Ovary (tissue), 9 donors: ENCODE measurements around the gene C6. TPM values are rescaled to one million over a fixed set of nuclear protein-coding genes. Genes with fewer than 3 reads are reported as not detected.
"Not testable (repeated sequence)": the region's sequence is repeated elsewhere in the genome, so short reads cannot be mapped to it uniquely, and the experiment has no call there.

Experiments used
- DNase-seq, 5 donors: peaks; one replicate each; pipeline ENCODE4 v3.0.0-alpha.2; 2019 to 2020
- H3K27ac ChIP-seq, 2 donors: fragments of 200-600 bp; one replicate each; pipeline versions ENCODE4 v1.5.1 to v1.8.0; 2019 to 2022
- H3K27me3 ChIP-seq: fragments of 200-600 bp; one replicate; pipeline ENCODE4 v1.8.0; 2022
- H3K36me3 ChIP-seq: fragments of 200-600 bp; sonication (generic); one replicate; pipeline ENCODE4 v1.5.1; 2019
- H3K4me1 ChIP-seq: one replicate; pipeline ENCODE4 v1.8.1; 2013; ENCODE audit warnings: mild to moderate bottlenecking, moderate library complexity; ENCODE audit not compliant: insufficient read depth
- H3K4me3 ChIP-seq: fragments of 200-600 bp; sonication (generic); one replicate; pipeline ENCODE4 v1.5.1; 2017
- H3K9me3 ChIP-seq, 2 donors: fragments of 200-600 bp in 1 of 2; sonication (generic) in 1 of 2; one replicate each; pipeline versions ENCODE4 v1.5.1 to v1.8.1; 2013 to 2019; ENCODE audit warnings: mild to moderate bottlenecking in 1 of 2, moderate library complexity in 1 of 2
- CTCF ChIP-seq, 3 donors: fragments of 450-650 bp in 2 of 3; fragments of 200-600 bp in 1 of 3; IDR thresholded peaks; one replicate each; pipeline versions ENCODE4 v1.5.1 to v1.8.0; 2016 to 2022; ENCODE audit warnings: antibody characterized with exemption in 3 of 3, mild to moderate bottlenecking in 1 of 3
- EP300 ChIP-seq: sonication (generic); formaldehyde crosslinking; IDR thresholded peaks from one replicate; pipeline ENCODE4 v1.6.1; 2017; ENCODE audit warnings: antibody characterized with exemption
- POLR2A ChIP-seq: fragments of 450-650 bp; IDR thresholded peaks from one replicate; pipeline ENCODE4 v1.6.1; 2017; ENCODE audit warnings: antibody characterized with exemption, mild to moderate bottlenecking, moderate library complexity
- WGBS, 3 donors: extraction: QIAGEN DNeasy Blood & Tissue Kit in 1 of 3; methylation state at CpG; one replicate each; pipeline versions ENCODE4 v1.1.5 to v1.1.7; 2013 to 2017; 5-methylcytosine and 5-hydroxymethylcytosine counted together
- intact Hi-C, 4 donors: fragments of 100-400 bp; cut with DNase I; formaldehyde crosslinking; loops; one replicate each; pipeline versions ENCODE4 v1.11.0 to v1.15.1; 2022 to 2023
- polyA plus RNA-seq, 2 donors: library from polyadenylated mRNA; stranded (reverse); fragments of 200-250 nt in 1 of 2; fragments of 350-450 nt in 1 of 2; fragmentation: Illumina TruSeq in 1 of 2; extraction: RNeasy Lipid Tissue Mini Kit (QIAGEN cat#74804) in 1 of 2; gene quantifications; one replicate each; pipeline ENCODE4 v1.2.3, GENCODE V29; 2013 to 2014
- total RNA-seq, 7 donors: library from RNA; depleted of rRNA in 2 of 7; stranded (reverse); fragments of >200 nt in 2 of 7; fragmentation: NEBNext Ultra II Directional in 3 of 7; extraction: Animal tissue kit (Norgen Biotek cat#: 25700) in 3 of 7; gene quantifications; one replicate each; pipeline versions ENCODE4 v1.1.0 to v1.2.4, GENCODE V29; 2016 to 2023
- donor health status: DM: no; HTN: no; CAD: no; lungs with moderate emphysema.
- donor health status: DM: no; HTN: no; CAD: no.
- donor health status: Bipolar disorder and iron deficiency.
- donor health status: DM: yes; HTN: yes; CAD: no.
- donor health status: DM: no; HTN: no; CAD: no.
- donor health status: DM: yes; HTN: yes; CAD: no.

Gene C6
- total and polyA plus RNA-seq, 9 donors: 1.6 to 61.9 (median 7.4) TPM

DNA sequence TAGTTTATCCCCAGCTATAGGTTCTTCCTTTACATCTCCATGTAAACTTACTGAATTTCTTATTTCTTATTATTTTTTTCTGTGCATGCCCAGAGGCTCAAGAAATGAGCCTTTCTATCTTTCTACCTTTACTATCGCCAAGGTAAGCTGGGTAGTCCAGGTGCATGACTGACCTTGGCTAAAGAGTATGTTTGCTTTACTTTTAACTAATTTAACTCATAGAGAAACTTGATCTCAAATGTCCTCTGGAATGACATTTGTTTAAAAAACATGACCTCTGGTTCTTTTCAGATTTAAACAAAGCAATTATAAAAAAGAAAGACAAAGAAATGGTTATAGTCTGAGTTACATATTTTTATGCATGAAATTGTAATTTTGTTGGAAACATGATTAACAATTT lies 397 bp downstream of the C6 start:
- WGBS, 3 donors: 96 to 100% (median 98%) methylated on average over 1 of the region's 1 CpG
- TF ChIP-seq EP300 (no peak), POLR2A (no peak), CTCF (IDR thresholded peaks at IDR 0.05) (no peak)
- intact Hi-C loops: no loop called here

GRCh38 chr5:41211417-41211816 lies 1.9 kb downstream of the C6 start:
- DNase-seq: no peak
- no peak overlapping the region for H3K27ac ChIP-seq
- no peaks in the 10 kb centered on the region for H3K36me3 ChIP-seq
- H3K27me3 ChIP-seq: no peaks in the 10 kb centered on the region
- H3K4me1 ChIP-seq: no peaks in the 10 kb centered on the region
- no peaks in the 10 kb centered on the region for H3K9me3 ChIP-seq
- TF ChIP-seq POLR2A (no peak), CTCF (IDR thresholded peaks at IDR 0.05) (no peak), EP300 (no peak)
- WGBS, 3 donors: 94 to 95% (median 94%) methylated on average over 4 of the region's 4 CpGs
- intact Hi-C loops: no loop called here
- H3K4me3 ChIP-seq: no peak overlapping the region

More for the DNA sequence above, 397 bp downstream of the C6 start:
- Histone ChIP-seq H3K27me3 (no peaks in the 10 kb centered on the region), H3K4me3 (no peak overlapping the region), H3K9me3 (no peaks in the 10 kb centered on the region), H3K27ac (no peak overlapping the region), H3K4me1 (no peaks in the 10 kb centered on the region), H3K36me3 (no peaks in the 10 kb centered on the region)
- DNase-seq: no peak

- H3K27ac ChIP-seq, H3K4me3 ChIP-seq, DNase-seq, H3K4me1 ChIP-seq, H3K36me3 ChIP-seq, H3K27me3 ChIP-seq, intact Hi-C loops, H3K9me3 ChIP-seq: not testable (repeated sequence)
- 90 to 95% (median 93%) methylated on average over 8 of the region's 8 CpGs for WGBS, 3 donors
Observed at GRCh38 chr5:41205475-41205874, 7.9 kb downstream of the C6 start.

DNA sequence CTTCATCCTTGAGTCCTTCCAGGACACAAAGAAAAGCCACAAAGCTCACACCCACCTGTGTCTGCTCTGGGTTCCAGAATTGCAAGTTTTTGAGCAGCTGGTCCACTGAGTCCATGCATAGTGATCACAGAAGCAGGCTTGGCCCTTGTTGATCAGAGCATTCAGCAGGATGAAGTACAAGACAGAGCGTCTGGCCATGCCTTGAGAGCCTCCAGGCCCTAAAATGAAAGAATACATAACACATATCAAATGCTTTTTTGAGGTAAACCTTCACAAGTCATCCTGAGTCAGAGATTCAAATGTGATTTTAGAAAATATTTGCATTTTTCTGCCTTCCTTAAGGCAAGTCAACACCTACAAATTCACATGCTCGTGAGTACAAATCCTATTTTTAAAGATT lies 10.3 kb downstream of the C6 start:
- H3K27me3 ChIP-seq: no peaks in the 10 kb centered on the region
- H3K4me1 ChIP-seq: peaks cover 2% of the 10 kb centered on the region
- intact Hi-C loops: no loop called here
- H3K9me3 ChIP-seq: no peaks in the 10 kb centered on the region
- WGBS, 3 donors: 93 to 97% (median 95%) methylated on average over 2 of the region's 2 CpGs
- no peak overlapping the region for H3K27ac ChIP-seq
- no peaks in the 10 kb centered on the region for H3K36me3 ChIP-seq
- H3K4me3 ChIP-seq: no peak overlapping the region
- DNase-seq: no peak
- no peak for TF ChIP-seq EP300
- TF ChIP-seq CTCF (IDR thresholded peaks at IDR 0.05): no peak
- no peak for TF ChIP-seq POLR2A

DNA sequence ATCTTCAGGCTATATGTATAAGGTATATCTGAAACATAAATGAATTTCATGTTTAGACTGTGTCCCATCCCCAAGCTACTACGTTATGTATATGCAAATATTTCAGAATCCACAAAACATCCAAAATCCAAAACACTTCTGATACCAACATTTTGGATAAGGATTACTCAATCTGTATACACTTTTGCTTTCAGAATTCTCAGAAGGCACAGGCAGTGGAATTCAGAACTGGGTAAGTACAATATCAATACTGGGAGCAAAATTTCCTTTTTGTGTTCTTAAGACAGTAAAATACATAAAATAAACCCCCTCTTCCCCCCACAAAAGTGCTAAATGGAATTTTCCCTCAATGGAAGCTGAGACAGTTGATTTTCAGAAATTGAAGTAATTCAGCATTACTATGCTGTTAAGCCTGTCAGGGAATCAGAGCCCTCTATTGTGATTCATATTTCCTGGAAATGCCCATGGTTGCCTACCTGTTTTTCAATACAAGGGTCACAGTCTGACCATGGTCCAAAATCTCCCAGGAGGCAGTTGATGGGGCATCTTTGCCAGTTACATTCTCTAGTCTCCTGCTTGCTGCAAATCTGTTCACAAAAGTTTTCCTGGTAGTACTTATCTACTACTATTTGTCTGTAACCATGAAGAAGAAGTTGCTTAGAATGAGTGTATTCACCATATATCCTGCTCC lies 12.1 kb downstream of the C6 start:
- Histone ChIP-seq H3K36me3 (no peaks in the 10 kb centered on the region), H3K4me1 (peaks cover 2% of the 10 kb centered on the region), H3K27me3 (no peaks in the 10 kb centered on the region), H3K4me3 (no peak overlapping the region), H3K9me3 (no peaks in the 10 kb centered on the region), H3K27ac (no peak overlapping the region)
- WGBS, 3 donors: 26 to 71% (median 36%) methylated on average over 1 of the region's 1 CpG
- no peak for TF ChIP-seq EP300
- TF ChIP-seq CTCF (IDR thresholded peaks at IDR 0.05): no peak
- no peak for TF ChIP-seq POLR2A
- DNase-seq: no peak
- intact Hi-C loops: no loop called here
